Endothelial cell of umbilical vein (primary cell): ENCODE data around the gene NT5DC1. TPM values are rescaled to one million over a fixed set of nuclear protein-coding genes. Genes with fewer than 3 reads are reported as not detected.
A peak's percentile ranks its signal among the peaks of the same experiment; 100 is the strongest.

Source experiments
- BruUV-seq: library from RNA; stranded (reverse); fragments of 400-500 nt; replicated peaks from 2 replicates; lab custom pipeline; 2021; lab: Mats Ljungman, UMichigan
- CTCF ChIA-PET: fragments of 300-600, 350-600 bp; sonication (Branson Sonifier 250); formaldehyde crosslinking; loops from one replicate; lab custom pipeline; 2021; ENCODE audit warnings: antibody characterized with exemption, inconsistent platforms; lab: Charles Lee
- POLR2A ChIA-PET: fragments of 300-600, 350-600 bp; sonication (Branson Sonifier 250); formaldehyde crosslinking; loops from one replicate; lab custom pipeline; 2021; ENCODE audit warnings: antibody characterized with exemption, inconsistent platforms; lab: Charles Lee
- DNase-seq: peaks from one replicate; pipeline ENCODE4 v3.0.0-alpha.2; 2011; ENCODE audit warnings: low read depth, low spot score
- FAIRE-seq: peaks from 2 replicates; lab custom pipeline; 2011; peaks lifted over from hg19 to GRCh38; lab: Jason Lieb, UNC
- H2AFZ ChIP-seq: 2 replicates; pipeline ENCODE4 v1.6.0; 2012; ENCODE audit warnings: low read depth, low read length, control low read depth, inconsistent platforms
- H3K27ac ChIP-seq: 2 replicates; pipeline ENCODE4 v1.5.1; 2011; ENCODE audit warnings: low read depth, mild to moderate bottlenecking, control low read depth, low read length, moderate library complexity; ENCODE audit not compliant: insufficient read depth
- H3K27me3 ChIP-seq, 2 experiments: 2 replicates each; pipeline versions ENCODE4 v1.6.0 to v1.6.1; 2011; ENCODE audit warnings: low read length in 2 of 2, mixed read lengths in 1 of 2; ENCODE audit not compliant: control insufficient read depth in 2 of 2, insufficient read depth in 2 of 2
- H3K36me3 ChIP-seq, 2 experiments: 2 replicates in 1 of 2; 3 replicates in 1 of 2; pipeline ENCODE4 v1.5.1; 2011; ENCODE audit warnings: low read length in 2 of 2, mild to moderate bottlenecking in 1 of 2, moderate library complexity in 1 of 2; ENCODE audit not compliant: control insufficient read depth in 2 of 2, insufficient read depth in 2 of 2; ENCODE audit errors: extremely low read depth in 1 of 2
- H3K4me1 ChIP-seq: 3 replicates; pipeline ENCODE4 v1.5.1; 2011; ENCODE audit warnings: mild to moderate bottlenecking, low read length; ENCODE audit not compliant: control insufficient read depth, insufficient read depth; ENCODE audit errors: extremely low read depth
- H3K4me2 ChIP-seq: 2 replicates; pipeline ENCODE4 v1.6.1; 2011; ENCODE audit warnings: low read length, control low read depth, mixed read lengths; ENCODE audit not compliant: insufficient read depth
- H3K4me3 ChIP-seq, 3 experiments: fragments of 200-600 bp in 1 of 3; sonication (generic), shearing (Covaris generic) in 1 of 3; replicated peaks in 1 of 3; 2 replicates each; pipeline ENCODE4 v1.5.1; 2011 to 2016; ENCODE audit warnings: control low read depth in 3 of 3, low read length in 3 of 3, mild to moderate bottlenecking in 2 of 3, inconsistent platforms in 1 of 3, low read depth in 1 of 3, moderate library complexity in 1 of 3; ENCODE audit not compliant: insufficient read depth in 1 of 3
- H3K79me2 ChIP-seq: 2 replicates; pipeline ENCODE4 v1.6.0; 2012; ENCODE audit warnings: low read length, inconsistent platforms; ENCODE audit not compliant: control insufficient read depth, insufficient read depth
- H3K9ac ChIP-seq: replicated peaks from 2 replicates; pipeline ENCODE3; 2011; ENCODE audit warnings: low read length, control low read depth; ENCODE audit not compliant: insufficient read depth; ENCODE audit errors: extremely low read depth
- H3K9me1 ChIP-seq: replicated peaks from 3 replicates; pipeline ENCODE4 v1.6.0; 2011; ENCODE audit warnings: mild to moderate bottlenecking, low read length; ENCODE audit not compliant: control insufficient read depth, insufficient read depth; ENCODE audit errors: extremely low read depth
- H3K9me3 ChIP-seq: replicated peaks from 2 replicates; pipeline ENCODE4 v1.5.1; 2012; ENCODE audit warnings: low read length, inconsistent platforms; ENCODE audit not compliant: control insufficient read depth, insufficient read depth
- H4K20me1 ChIP-seq: replicated peaks from 2 replicates; pipeline ENCODE3; 2011; ENCODE audit warnings: mild to moderate bottlenecking, low read length; ENCODE audit not compliant: control insufficient read depth, insufficient read depth; ENCODE audit errors: extremely low read depth
- CTCF ChIP-seq, 2 donors: IDR thresholded peaks; 1 replicate in 1 of 2; 2 replicates in 1 of 2; pipeline ENCODE4 v1.5.1; 2011; ENCODE audit warnings: low read length in 2 of 2, mild to moderate bottlenecking in 2 of 2, moderate library complexity in 2 of 2, control low read depth in 1 of 2, inconsistent platforms in 1 of 2, low read depth in 1 of 2; ENCODE audit not compliant: insufficient read depth in 1 of 2; ENCODE audit errors: extremely low read depth in 1 of 2
- EZH2 ChIP-seq: IDR thresholded peaks from 2 replicates; pipeline ENCODE4 v1.6.1; 2012; ENCODE audit warnings: borderline replicate concordance, low read depth, mild to moderate bottlenecking, moderate library complexity, low read length, inconsistent platforms; ENCODE audit not compliant: severe bottlenecking
- FOS ChIP-seq: IDR thresholded peaks from 2 replicates; pipeline ENCODE4 v1.6.1; 2011; ENCODE audit warnings: mild to moderate bottlenecking, low read length, moderate library complexity, borderline replicate concordance; ENCODE audit not compliant: insufficient read depth
- GATA2 ChIP-seq: IDR thresholded peaks from 2 replicates; pipeline ENCODE4 v1.7.0; 2011; ENCODE audit warnings: low read depth, mild to moderate bottlenecking, moderate library complexity, mixed read lengths, low read length; ENCODE audit not compliant: insufficient read length, insufficient read depth
- JUN ChIP-seq: IDR thresholded peaks from 2 replicates; pipeline ENCODE4 v1.6.1; 2011; ENCODE audit warnings: borderline replicate concordance, low read depth; ENCODE audit not compliant: insufficient read length, insufficient read depth
- MAX ChIP-seq: IDR thresholded peaks from 2 replicates; pipeline ENCODE4 v1.6.1; 2011; ENCODE audit not compliant: insufficient read depth, insufficient read length
- MYC ChIP-seq: IDR thresholded peaks from one replicate; pipeline ENCODE4 v1.6.1; 2011; ENCODE audit warnings: mild to moderate bottlenecking, low read depth, low read length
- POLR2A ChIP-seq: IDR thresholded peaks from 2 replicates; pipeline ENCODE4 v1.6.1; 2012; ENCODE audit warnings: low read depth, mild to moderate bottlenecking, control low read depth, low read length
- POLR2AphosphoS5 ChIP-seq: IDR thresholded peaks from 2 replicates; pipeline ENCODE4 v1.6.1; 2012; ENCODE audit warnings: low read depth, mild to moderate bottlenecking, control low read depth, low read length, moderate library complexity; ENCODE audit not compliant: insufficient read depth
- dilution Hi-C: fragments of 300-500 bp; cut with MboI; formaldehyde crosslinking; loops from one replicate; pipeline ENCODE4 v1.15.0; 2019; ENCODE audit warnings: low sequenced_read_pairs; ENCODE audit not compliant: extremely low pct_ligation_motif_present
- intact Hi-C: fragments of 100-400 bp; cut with micrococcal nuclease; formaldehyde crosslinking; loops from one replicate; pipeline ENCODE4 v1.10.0; 2022
- polyA plus RNA-seq, 4 experiments: library from polyadenylated mRNA; depleted of rRNA in 3 of 4; stranded (reverse) in 3 of 4; unstranded in 1 of 4; fragments of >200 nt; gene quantifications; 2 replicates each; pipeline versions ENCODE4 v1.2.1 to v1.2.3, GENCODE V29; 2011 to 2012; ENCODE audit warnings: missing spikeins in 1 of 4
- total RNA-seq: library from RNA; stranded (reverse); gene quantifications from 2 replicates; pipeline ENCODE4 v1.2.3, GENCODE V29; 2021

The NT5DC1 gene
- total and polyA plus RNA-seq, 2 donors (not counting 3 experiments of a cell fraction or from before 2014, with no cell fraction given) = 11.3 to 24.3 TPM

GRCh38 chr6:116221067-116221466, 120.4 kb downstream of the NT5DC1 start:
- DNase-seq = peak; percentile 36
- dilution Hi-C loops = no loop called here
- no peaks in the 10 kb centered on the region for H3K27me3 ChIP-seq
- FAIRE-seq = no peak
- TF ChIP-seq EZH2 (no peak), JUN (peak; percentile 43), MYC (no peak), FOS (peak; percentile 62)
- H4K20me1 ChIP-seq = no peaks in the 10 kb centered on the region
- ChIA-PET POLR2A (no interaction called here), CTCF (interaction anchor here (1.3 kb wide), 1 partner anchor 31 kb away, joined by 6 read pairs; no protein-coding TSS in a partner anchor)
- no peak overlapping the region for H3K9ac ChIP-seq
- intact Hi-C loops = no loop called here
- H3K4me2 ChIP-seq = no peak overlapping the region
- no peaks in the 10 kb centered on the region for H3K36me3 ChIP-seq
- BruUV-seq = no TSS peak
- peaks cover 6% of the 10 kb centered on the region for H3K4me1 ChIP-seq
- H3K4me3 ChIP-seq = no peak overlapping the region
- no peaks in the 10 kb centered on the region for H3K79me2 ChIP-seq
- H3K9me1 ChIP-seq = no peaks in the 10 kb centered on the region
- no peak overlapping the region for H2AFZ ChIP-seq
- no peak overlapping the region for H3K27ac ChIP-seq
- no peaks in the 10 kb centered on the region for H3K9me3 ChIP-seq

GRCh38 chr6:116221911-116222310, 121.3 kb downstream of the NT5DC1 start:
- dilution Hi-C loops (no loop called here), intact Hi-C loops (no loop called here)
- Histone ChIP-seq H3K27ac (no peak overlapping the region), H3K36me3 (no peaks in the 10 kb centered on the region), H3K27me3 (no peaks in the 10 kb centered on the region), H2AFZ (no peak overlapping the region), H3K9ac (no peak overlapping the region), H3K4me3 (no peak overlapping the region), H3K4me1 (peaks cover 6% of the 10 kb centered on the region), H3K9me3 (no peaks in the 10 kb centered on the region), H3K4me2 (no peak overlapping the region), H3K79me2 (no peaks in the 10 kb centered on the region), H4K20me1 (no peaks in the 10 kb centered on the region), H3K9me1 (no peaks in the 10 kb centered on the region)
- no TSS peak for BruUV-seq
- no peak for DNase-seq
- no peak for TF ChIP-seq POLR2AphosphoS5
- TF ChIP-seq JUN = no peak
- TF ChIP-seq GATA2 = no peak
- no peak for TF ChIP-seq EZH2
- no peak for TF ChIP-seq MYC
- no peak for TF ChIP-seq FOS
- TF ChIP-seq POLR2A = no peak
- TF ChIP-seq CTCF (IDR thresholded peaks at IDR 0.05; ENCODE audit: extremely low read depth in 1 of 2, insufficient read depth in 1 of 2, low read depth in 1 of 2, low read length in 2 of 2) = no peak
- TF ChIP-seq MAX = no peak
- ChIA-PET POLR2A (no interaction called here), CTCF (no interaction called here)
- no peak for FAIRE-seq
